ENCODE results near the gene AEBP1.

AEBP1 gene

DNA sequence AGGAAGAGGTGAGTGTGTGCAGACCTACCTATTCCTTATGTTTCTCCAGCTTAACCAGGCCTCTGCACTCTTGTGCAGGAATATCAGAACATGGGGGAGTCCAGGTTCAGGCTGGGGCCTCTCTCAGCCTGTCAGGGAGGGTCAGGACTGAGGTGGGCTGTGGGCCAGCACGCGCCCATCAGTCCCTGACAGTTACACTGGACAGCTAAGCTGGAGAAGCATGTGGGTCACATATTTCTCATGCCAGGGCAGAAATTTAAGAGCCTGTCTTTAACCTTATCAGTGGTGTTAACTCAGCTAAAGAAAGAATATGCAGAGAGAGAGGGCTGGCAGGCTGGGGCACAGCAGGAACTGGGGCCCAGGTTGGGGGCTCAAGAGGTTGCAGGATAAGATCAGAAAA lies 27.9 kb downstream of the AEBP1 start:
- Histone ChIP-seq H3K4me1 (ENCODE audit: control insufficient read depth, low read depth, low read length) (peaks cover 6% of the 10 kb centered on the region), H3K4me3 (ENCODE audit: low read length) (no peak overlapping the region), H3K9me3 (ENCODE audit: control insufficient read depth, low read depth, low read length) (no peaks in the 10 kb centered on the region), H3K9ac (ENCODE audit: low read length) (no peak overlapping the region), H3K27me3 (ENCODE audit: control insufficient read depth, insufficient read depth, low read length) (no peaks in the 10 kb centered on the region), H3K27ac (ENCODE audit: low read length) (no peak overlapping the region), H3K36me3 (ENCODE audit: control insufficient read depth, low read depth, low read length) (no peaks in the 10 kb centered on the region)

DNA sequence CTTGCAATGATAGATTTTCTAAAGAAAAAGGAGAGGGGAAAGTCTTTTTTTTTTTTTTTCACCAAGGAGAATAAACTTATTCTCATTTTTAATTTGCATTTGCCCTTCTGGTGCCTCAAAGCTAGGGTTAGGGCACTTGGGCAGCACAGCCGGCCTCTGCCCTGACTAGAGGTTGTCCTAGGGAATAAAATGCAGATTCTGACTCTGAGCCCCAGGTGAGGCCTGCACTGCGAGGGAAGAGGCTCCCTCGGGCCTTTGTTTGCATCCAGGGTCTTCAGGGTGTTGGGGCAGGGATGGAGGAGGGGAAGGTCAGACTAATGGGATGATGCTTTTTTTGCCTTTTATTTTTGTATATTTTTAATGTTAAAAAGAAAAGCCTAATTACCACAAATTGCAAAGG lies 29.1 kb downstream of the AEBP1 start:
- Histone ChIP-seq H3K4me3 (ENCODE audit: low read length) (no peak overlapping the region), H3K27me3 (ENCODE audit: control insufficient read depth, insufficient read depth, low read length) (no peaks in the 10 kb centered on the region), H3K9ac (ENCODE audit: low read length) (no peak overlapping the region), H3K9me3 (ENCODE audit: control insufficient read depth, low read depth, low read length) (no peaks in the 10 kb centered on the region), H3K27ac (ENCODE audit: low read length) (no peak overlapping the region), H3K4me1 (ENCODE audit: control insufficient read depth, low read depth, low read length) (peaks cover 6% of the 10 kb centered on the region), H3K36me3 (ENCODE audit: control insufficient read depth, low read depth, low read length) (no peaks in the 10 kb centered on the region)

- Histone ChIP-seq H3K36me3 (ENCODE audit: control insufficient read depth, low read depth, low read length) (no peaks in the 10 kb centered on the region), H3K27me3 (ENCODE audit: control insufficient read depth, insufficient read depth, low read length) (no peaks in the 10 kb centered on the region), H3K27ac (ENCODE audit: low read length) (no peak overlapping the region), H3K4me3 (ENCODE audit: low read length) (no peak overlapping the region), H3K9ac (ENCODE audit: low read length) (no peak overlapping the region), H3K9me3 (ENCODE audit: control insufficient read depth, low read depth, low read length) (no peaks in the 10 kb centered on the region), H3K4me1 (ENCODE audit: control insufficient read depth, low read depth, low read length) (peaks cover 6% of the 10 kb centered on the region)
Measured at GRCh38 chr7:44134943-44135628, 30.9 kb downstream of the AEBP1 start.

- Histone ChIP-seq H3K27me3 (ENCODE audit: control insufficient read depth, insufficient read depth, low read length) (no peaks in the 10 kb centered on the region), H3K36me3 (ENCODE audit: control insufficient read depth, low read depth, low read length) (no peaks in the 10 kb centered on the region), H3K4me1 (ENCODE audit: control insufficient read depth, low read depth, low read length) (peaks cover 6% of the 10 kb centered on the region), H3K9ac (ENCODE audit: low read length) (no peak overlapping the region), H3K4me3 (ENCODE audit: low read length) (no peak overlapping the region), H3K9me3 (ENCODE audit: control insufficient read depth, low read depth, low read length) (no peaks in the 10 kb centered on the region), H3K27ac (ENCODE audit: low read length) (no peak overlapping the region)
Measured at GRCh38 chr7:44136731-44137130, 32.6 kb downstream of the AEBP1 start.

GRCh38 chr7:44138698-44139097 lies 34.6 kb downstream of the AEBP1 start:
- Histone ChIP-seq H3K27me3 (ENCODE audit: control insufficient read depth, insufficient read depth, low read length) (peaks cover 2% of the 10 kb centered on the region), H3K4me1 (ENCODE audit: control insufficient read depth, low read depth, low read length) (no peaks in the 10 kb centered on the region), H3K36me3 (ENCODE audit: control insufficient read depth, low read depth, low read length) (no peaks in the 10 kb centered on the region), H3K9me3 (ENCODE audit: control insufficient read depth, low read depth, low read length) (no peaks in the 10 kb centered on the region), H3K27ac (ENCODE audit: low read length) (no peak overlapping the region), H3K4me3 (ENCODE audit: low read length) (no peak overlapping the region), H3K9ac (ENCODE audit: low read length) (no peak overlapping the region)

DNA sequence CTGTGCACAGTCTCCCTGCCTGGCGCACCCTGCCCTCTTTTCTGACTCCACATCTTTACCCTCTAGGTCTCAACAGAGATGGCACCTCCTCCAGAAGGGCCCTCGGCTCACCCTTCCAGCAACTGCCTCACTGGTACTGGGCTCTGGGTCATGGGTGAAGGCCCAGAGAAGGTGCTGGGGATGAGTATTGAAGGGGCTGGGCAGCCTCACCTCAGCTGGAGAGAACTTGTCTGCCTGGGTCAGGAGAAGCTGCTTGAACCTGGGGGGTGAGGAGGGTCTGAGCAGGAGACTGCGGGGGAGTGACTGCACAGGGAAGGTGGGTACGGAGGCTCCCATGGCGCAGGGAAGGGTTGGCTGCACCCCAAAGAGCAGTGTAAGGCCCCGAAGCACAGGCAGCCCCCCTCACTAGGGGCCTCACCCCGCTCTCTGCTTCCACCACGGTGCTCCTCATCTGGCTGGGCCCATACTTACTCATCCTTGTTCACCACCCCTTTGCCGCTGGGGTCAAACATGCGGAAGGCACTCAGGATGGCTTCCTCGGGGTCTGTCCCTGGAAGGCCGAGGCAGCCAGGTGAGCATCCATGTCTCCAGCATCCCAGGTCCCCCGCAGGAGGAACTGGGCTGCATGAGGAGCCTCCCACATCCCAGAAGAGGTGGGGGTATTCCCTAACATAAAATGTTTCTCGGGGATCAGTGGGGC lies 35.3 kb downstream of the AEBP1 start:
- no peak overlapping the region for H3K4me3 ChIP-seq (ENCODE audit: low read length)
- H3K9ac ChIP-seq (ENCODE audit: low read length), result no peak overlapping the region
- H3K27me3 ChIP-seq (ENCODE audit: control insufficient read depth, insufficient read depth, low read length), result peaks cover 10% of the 10 kb centered on the region
- H3K9me3 ChIP-seq (ENCODE audit: control insufficient read depth, low read depth, low read length), result no peaks in the 10 kb centered on the region
- H3K36me3 ChIP-seq (ENCODE audit: control insufficient read depth, low read depth, low read length), result no peaks in the 10 kb centered on the region
- H3K4me1 ChIP-seq (ENCODE audit: control insufficient read depth, low read depth, low read length), result no peaks in the 10 kb centered on the region
- no peak overlapping the region for H3K27ac ChIP-seq (ENCODE audit: low read length)

GRCh38 chr7:44140341-44140740 lies 36.2 kb downstream of the AEBP1 start:
- Histone ChIP-seq H3K4me1 (ENCODE audit: control insufficient read depth, low read depth, low read length) (no peaks in the 10 kb centered on the region), H3K27ac (ENCODE audit: low read length) (no peak overlapping the region), H3K4me3 (ENCODE audit: low read length) (no peak overlapping the region), H3K27me3 (ENCODE audit: control insufficient read depth, insufficient read depth, low read length) (peaks cover 19% of the 10 kb centered on the region), H3K9me3 (ENCODE audit: control insufficient read depth, low read depth, low read length) (no peaks in the 10 kb centered on the region), H3K36me3 (ENCODE audit: control insufficient read depth, low read depth, low read length) (no peaks in the 10 kb centered on the region), H3K9ac (ENCODE audit: low read length) (no peak overlapping the region)

DNA sequence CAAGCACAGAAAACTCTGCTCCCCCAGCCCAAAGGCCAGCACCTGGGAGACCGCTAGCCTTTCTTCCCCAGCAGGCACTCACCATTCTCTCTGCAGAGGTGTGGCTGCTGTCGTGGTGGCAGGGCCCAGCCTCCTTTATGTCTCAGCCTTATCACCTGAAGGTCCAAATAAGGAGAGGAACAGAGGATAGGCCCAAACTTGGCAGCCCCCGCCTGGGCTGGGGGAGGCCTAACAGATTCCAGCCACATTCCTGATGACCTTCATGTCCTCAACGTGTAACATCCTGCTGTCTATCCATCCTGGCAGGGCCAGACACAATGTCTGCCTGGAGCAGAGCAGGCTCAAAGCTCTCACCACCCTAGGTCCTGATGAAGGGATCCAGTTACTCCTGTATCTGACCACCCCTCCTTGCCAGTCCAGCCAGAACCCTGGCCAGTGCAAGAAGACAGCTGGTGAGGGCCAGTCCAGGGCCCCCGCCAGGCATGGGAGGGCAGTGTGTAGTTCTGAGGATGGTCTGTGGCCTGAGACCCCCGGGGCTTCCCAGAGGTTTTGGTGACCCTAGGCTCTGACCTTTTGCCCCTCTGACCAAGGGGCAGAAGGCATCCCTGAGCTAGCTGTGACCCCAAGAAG lies 37.2 kb downstream of the AEBP1 start, which contains the start of gene MYL7:
MYL7 (minus strand) TSS at position 112 of the 630 bp plus-strand sequence; CDS start at position 85, 27 bp downstream.
- H3K27ac ChIP-seq (ENCODE audit: low read length), result no peak within 1 kb of the TSS
- no peaks in the 10 kb centered on the region for H3K4me1 ChIP-seq (ENCODE audit: control insufficient read depth, low read depth, low read length)
- no peaks in the 10 kb centered on the region for H3K9me3 ChIP-seq (ENCODE audit: control insufficient read depth, low read depth, low read length)
- H3K9ac ChIP-seq (ENCODE audit: low read length), result no peak within 1 kb of the TSS
- no peaks in the 10 kb centered on the region for H3K36me3 ChIP-seq (ENCODE audit: control insufficient read depth, low read depth, low read length)
- no peak within 1 kb of the TSS for H3K4me3 ChIP-seq (ENCODE audit: low read length)
- H3K27me3 ChIP-seq (ENCODE audit: control insufficient read depth, insufficient read depth, low read length), result peaks cover 25% of the 10 kb centered on the region

DNA sequence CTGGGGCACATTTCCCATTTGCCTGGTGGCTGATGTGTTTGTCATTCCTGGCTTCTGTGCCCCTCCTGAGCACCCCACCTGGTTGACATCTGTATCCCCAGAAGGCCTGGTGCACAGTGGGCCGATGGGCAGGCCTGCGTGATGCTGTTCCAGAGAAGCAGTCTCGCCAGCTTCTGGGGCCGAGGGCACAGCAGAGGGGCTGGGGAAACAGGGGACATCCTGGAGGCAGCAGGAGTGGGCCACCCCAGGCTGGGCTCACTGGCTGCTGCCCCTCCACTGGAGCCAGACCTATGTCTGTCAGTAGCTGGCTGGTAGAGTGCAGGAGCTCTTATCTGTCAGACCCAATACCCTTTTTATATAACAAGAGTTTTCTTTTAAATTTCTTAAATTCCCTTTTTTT lies 37.9 kb downstream of the AEBP1 start:
- no peaks in the 10 kb centered on the region for H3K36me3 ChIP-seq (ENCODE audit: control insufficient read depth, low read depth, low read length)
- no peaks in the 10 kb centered on the region for H3K9me3 ChIP-seq (ENCODE audit: control insufficient read depth, low read depth, low read length)
- H3K9ac ChIP-seq (ENCODE audit: low read length), result no peak overlapping the region
- H3K27me3 ChIP-seq (ENCODE audit: control insufficient read depth, insufficient read depth, low read length), result peaks cover 25% of the 10 kb centered on the region
- no peak overlapping the region for H3K27ac ChIP-seq (ENCODE audit: low read length)
- H3K4me1 ChIP-seq (ENCODE audit: control insufficient read depth, low read depth, low read length), result peaks cover 1% of the 10 kb centered on the region
- no peak overlapping the region for H3K4me3 ChIP-seq (ENCODE audit: low read length)

GRCh38 chr7:44143646-44144250 lies 39.6 kb downstream of the AEBP1 start:
- no peak overlapping the region for H3K27ac ChIP-seq (ENCODE audit: low read length)
- H3K27me3 ChIP-seq (ENCODE audit: control insufficient read depth, insufficient read depth, low read length), result peaks cover 29% of the 10 kb centered on the region
- H3K4me1 ChIP-seq (ENCODE audit: control insufficient read depth, low read depth, low read length), result peaks cover 10% of the 10 kb centered on the region
- no peaks in the 10 kb centered on the region for H3K36me3 ChIP-seq (ENCODE audit: control insufficient read depth, low read depth, low read length)
- H3K9me3 ChIP-seq (ENCODE audit: control insufficient read depth, low read depth, low read length), result no peaks in the 10 kb centered on the region
- no peak overlapping the region for H3K9ac ChIP-seq (ENCODE audit: low read length)
- H3K4me3 ChIP-seq (ENCODE audit: low read length), result no peak overlapping the region

- H3K9me3 ChIP-seq (ENCODE audit: control insufficient read depth, low read depth, low read length), result no peaks in the 10 kb centered on the region
- H3K36me3 ChIP-seq (ENCODE audit: control insufficient read depth, low read depth, low read length), result no peaks in the 10 kb centered on the region
- peaks cover 10% of the 10 kb centered on the region for H3K4me1 ChIP-seq (ENCODE audit: control insufficient read depth, low read depth, low read length)
- no peak overlapping the region for H3K27ac ChIP-seq (ENCODE audit: low read length)
- H3K9ac ChIP-seq (ENCODE audit: low read length), result no peak overlapping the region
- H3K4me3 ChIP-seq (ENCODE audit: low read length), result no peak overlapping the region
- peaks cover 29% of the 10 kb centered on the region for H3K27me3 ChIP-seq (ENCODE audit: control insufficient read depth, insufficient read depth, low read length)
Measured at GRCh38 chr7:44144426-44144967, 40.4 kb downstream of the AEBP1 start.

Measured in iPS-18a (cell line).